ENCODE measurements around the gene SPATA13.

The SPATA13 gene

DNA sequence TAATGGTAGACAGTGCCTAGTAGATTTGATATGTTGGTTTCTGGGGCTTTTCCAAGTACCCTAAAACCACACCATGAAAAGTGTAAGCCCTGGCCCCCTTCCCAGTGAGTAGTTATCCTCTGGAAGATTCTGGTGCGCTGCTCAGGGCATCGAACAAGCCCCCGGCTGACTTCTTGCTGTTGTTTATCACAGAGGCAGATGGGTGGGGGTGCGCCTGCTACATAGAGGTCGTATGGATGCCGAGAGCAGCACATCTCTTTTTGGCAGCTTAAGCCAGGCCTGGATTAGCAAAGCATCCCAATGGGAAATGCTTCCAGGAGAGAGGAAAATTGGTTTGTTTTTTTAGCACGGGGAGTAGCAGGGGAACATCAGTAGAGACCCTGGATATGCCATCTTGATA is 26.3 kb upstream of the SPATA13 start:
- Histone ChIP-seq H3K9me3 (ENCODE audit: insufficient read depth, low read length) (no peaks in the 10 kb centered on the region; the same call in 1 of the 2 replicates), H3K79me2 (ENCODE audit: low read length) (no peaks in the 10 kb centered on the region), H3K4me2 (ENCODE audit: low read length) (no peak overlapping the region), H3K4me3 (ENCODE audit: low read length) (no peak overlapping the region), H3K9ac (ENCODE audit: low read length) (no peak overlapping the region), H3K27me3 (ENCODE audit: low read depth, low read length) (peaks cover 27% of the 10 kb centered on the region; the same call in 1 of the 2 replicates), H3K4me1 (ENCODE audit: low read length) (no peaks in the 10 kb centered on the region), H4K20me1 (ENCODE audit: insufficient read depth, low read length) (no peaks in the 10 kb centered on the region), H3K27ac (ENCODE audit: low read length) (no peak overlapping the region), H2AFZ (ENCODE audit: low read depth, low read length) (no peak overlapping the region), H3K36me3 (replicated peaks; ENCODE audit: low read depth, low read length) (no peaks in the 10 kb centered on the region)
- TF ChIP-seq, protein P1, sequence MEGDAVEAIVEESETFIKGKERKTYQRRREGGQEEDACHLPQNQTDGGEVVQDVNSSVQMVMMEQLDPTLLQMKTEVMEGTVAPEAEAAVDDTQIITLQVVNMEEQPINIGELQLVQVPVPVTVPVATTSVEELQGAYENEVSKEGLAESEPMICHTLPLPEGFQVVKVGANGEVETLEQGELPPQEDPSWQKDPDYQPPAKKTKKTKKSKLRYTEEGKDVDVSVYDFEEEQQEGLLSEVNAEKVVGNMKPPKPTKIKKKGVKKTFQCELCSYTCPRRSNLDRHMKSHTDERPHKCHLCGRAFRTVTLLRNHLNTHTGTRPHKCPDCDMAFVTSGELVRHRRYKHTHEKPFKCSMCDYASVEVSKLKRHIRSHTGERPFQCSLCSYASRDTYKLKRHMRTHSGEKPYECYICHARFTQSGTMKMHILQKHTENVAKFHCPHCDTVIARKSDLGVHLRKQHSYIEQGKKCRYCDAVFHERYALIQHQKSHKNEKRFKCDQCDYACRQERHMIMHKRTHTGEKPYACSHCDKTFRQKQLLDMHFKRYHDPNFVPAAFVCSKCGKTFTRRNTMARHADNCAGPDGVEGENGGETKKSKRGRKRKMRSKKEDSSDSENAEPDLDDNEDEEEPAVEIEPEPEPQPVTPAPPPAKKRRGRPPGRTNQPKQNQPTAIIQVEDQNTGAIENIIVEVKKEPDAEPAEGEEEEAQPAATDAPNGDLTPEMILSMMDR (IDR thresholded peaks at IDR 0.05; ENCODE audit: low read depth, low read length), result no peak
- TF ChIP-seq EZH2phosphoT487 (IDR thresholded peaks at IDR 0.05; ENCODE audit: low read depth), result no peak

DNA sequence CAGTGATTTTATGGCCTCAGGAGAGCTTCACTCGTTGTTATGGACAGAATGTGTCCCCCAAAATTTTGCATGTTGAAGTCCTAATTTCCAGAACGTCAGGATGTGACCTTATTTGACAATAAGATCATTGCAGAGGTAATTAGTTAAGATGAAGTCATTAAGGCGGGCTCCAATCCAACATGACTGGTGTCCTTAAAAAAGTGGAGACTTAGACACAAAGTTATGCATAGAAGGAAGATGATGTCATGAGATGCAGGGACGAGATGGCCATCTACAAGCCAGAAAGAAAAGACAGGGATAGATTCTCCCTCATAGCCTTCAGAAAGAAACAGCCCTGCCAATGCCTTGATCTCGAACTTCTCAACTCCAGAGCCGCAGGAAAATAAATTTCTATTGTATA is 25.8 kb upstream of the SPATA13 start:
- Histone ChIP-seq H4K20me1 (ENCODE audit: insufficient read depth, low read length) (no peaks in the 10 kb centered on the region), H3K79me2 (ENCODE audit: low read length) (no peaks in the 10 kb centered on the region), H3K4me1 (ENCODE audit: low read length) (no peaks in the 10 kb centered on the region), H3K4me3 (ENCODE audit: low read length) (no peak overlapping the region), H3K9ac (ENCODE audit: low read length) (no peak overlapping the region), H3K9me3 (ENCODE audit: insufficient read depth, low read length) (no peaks in the 10 kb centered on the region; the same call in 1 of the 2 replicates), H3K4me2 (ENCODE audit: low read length) (no peak overlapping the region), H2AFZ (ENCODE audit: low read depth, low read length) (no peak overlapping the region), H3K36me3 (replicated peaks; ENCODE audit: low read depth, low read length) (no peaks in the 10 kb centered on the region), H3K27me3 (ENCODE audit: low read depth, low read length) (peaks cover 25% of the 10 kb centered on the region; the same call in 1 of the 2 replicates), H3K27ac (ENCODE audit: low read length) (no peak overlapping the region)
- TF ChIP-seq, protein P1 (IDR thresholded peaks at IDR 0.05; ENCODE audit: low read depth, low read length), result no peak
- no peak for TF ChIP-seq EZH2phosphoT487 (IDR thresholded peaks at IDR 0.05; ENCODE audit: low read depth)

DNA sequence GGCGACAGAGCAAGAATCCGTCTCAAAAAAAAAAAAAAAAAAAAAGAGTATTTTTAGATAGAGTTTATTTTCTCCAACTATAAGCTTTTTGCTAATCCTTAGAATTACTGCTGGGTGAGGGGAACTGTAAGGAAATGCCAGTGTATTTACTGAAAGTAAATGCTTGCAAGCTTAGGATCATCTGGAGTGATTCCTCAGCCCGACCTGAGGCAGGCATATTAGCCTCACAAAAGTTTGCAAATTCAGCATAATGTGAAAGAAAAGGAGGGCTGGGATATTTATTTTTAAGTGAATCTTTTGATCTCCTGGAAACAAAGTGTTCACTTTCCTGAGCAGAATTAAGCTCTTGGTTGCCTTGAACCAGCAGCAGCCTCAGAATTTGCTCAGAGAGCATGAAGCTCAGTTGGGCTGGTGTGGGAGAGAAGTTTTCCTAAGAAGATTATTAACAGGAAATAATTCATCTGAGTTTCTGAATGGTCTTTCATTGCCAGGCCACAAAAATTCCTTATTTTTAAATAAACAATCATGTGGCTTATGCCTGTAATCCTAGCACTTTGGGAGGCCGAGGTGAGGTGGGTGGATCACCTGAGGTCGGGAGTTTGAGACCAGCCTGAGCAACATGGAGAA is 24.7 kb upstream of the SPATA13 start:
- H3K27ac ChIP-seq (ENCODE audit: low read length), result no peak overlapping the region
- H3K9ac ChIP-seq (ENCODE audit: low read length), result no peak overlapping the region
- H2AFZ ChIP-seq (ENCODE audit: low read depth, low read length), result no peak overlapping the region
- H3K36me3 ChIP-seq (replicated peaks; ENCODE audit: low read depth, low read length), result no peaks in the 10 kb centered on the region
- no peaks in the 10 kb centered on the region; the same call in 1 of the 2 replicates for H3K9me3 ChIP-seq (ENCODE audit: insufficient read depth, low read length)
- no peak overlapping the region for H3K4me2 ChIP-seq (ENCODE audit: low read length)
- no peaks in the 10 kb centered on the region for H3K79me2 ChIP-seq (ENCODE audit: low read length)
- H3K4me3 ChIP-seq (ENCODE audit: low read length), result no peak overlapping the region
- no peaks in the 10 kb centered on the region for H4K20me1 ChIP-seq (ENCODE audit: insufficient read depth, low read length)
- no peaks in the 10 kb centered on the region for H3K4me1 ChIP-seq (ENCODE audit: low read length)
- H3K27me3 ChIP-seq (ENCODE audit: low read depth, low read length), result peaks cover 18% of the 10 kb centered on the region; the same call in 1 of the 2 replicates
- TF ChIP-seq, protein P1 (IDR thresholded peaks at IDR 0.05; ENCODE audit: low read depth, low read length), result no peak
- no peak for TF ChIP-seq EZH2phosphoT487 (IDR thresholded peaks at IDR 0.05; ENCODE audit: low read depth)

DNA sequence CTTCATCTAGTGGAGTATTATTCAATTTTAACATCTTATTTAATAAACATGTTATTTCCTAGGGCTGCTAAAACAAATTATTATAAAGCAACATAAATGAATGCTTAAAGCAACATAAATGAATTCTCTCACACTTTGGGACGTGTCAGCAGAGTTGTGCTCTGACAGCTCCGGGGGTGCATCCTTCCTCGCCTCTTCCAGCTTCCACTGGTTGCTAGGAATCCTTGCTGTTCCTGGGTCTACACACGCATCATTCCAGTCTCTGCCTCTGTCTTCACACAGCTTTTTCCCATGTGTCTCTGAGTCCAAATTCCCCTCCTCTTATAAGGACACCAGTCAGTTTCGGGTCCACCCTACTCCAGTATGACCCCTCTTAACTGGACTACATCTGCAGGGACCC is 21.6 kb upstream of the SPATA13 start:
- TF ChIP-seq EZH2phosphoT487 (IDR thresholded peaks at IDR 0.05; ENCODE audit: low read depth), result no peak
- TF ChIP-seq, protein P1 (IDR thresholded peaks at IDR 0.05; ENCODE audit: low read depth, low read length), result no peak
- H3K27me3 ChIP-seq (ENCODE audit: low read depth, low read length), result peaks cover 20% of the 10 kb centered on the region
- H3K4me1 ChIP-seq (ENCODE audit: low read length), result peaks cover 3% of the 10 kb centered on the region; the same call in 1 of the 2 replicates
- no peaks in the 10 kb centered on the region for H4K20me1 ChIP-seq (ENCODE audit: insufficient read depth, low read length)
- H3K9ac ChIP-seq (ENCODE audit: low read length), result no peak overlapping the region
- no peaks in the 10 kb centered on the region for H3K79me2 ChIP-seq (ENCODE audit: low read length)
- H2AFZ ChIP-seq (ENCODE audit: low read depth, low read length), result no peak overlapping the region
- no peak overlapping the region for H3K4me3 ChIP-seq (ENCODE audit: low read length)
- no peaks in the 10 kb centered on the region for H3K36me3 ChIP-seq (replicated peaks; ENCODE audit: low read depth, low read length)
- no peak overlapping the region for H3K27ac ChIP-seq (ENCODE audit: low read length)
- no peak overlapping the region for H3K4me2 ChIP-seq (ENCODE audit: low read length)
- no peaks in the 10 kb centered on the region for H3K9me3 ChIP-seq (ENCODE audit: insufficient read depth, low read length)

Data from OCI-LY3 (cell line).